Erythroblast (primary cell): Measurements from ENCODE around the gene KDM1B.

Experiments used
- GATA1 ChIP-seq: IDR thresholded peaks from 2 replicates; pipeline ENCODE4 v1.6.1; 2011; ENCODE audit warnings: low read depth, mild to moderate bottlenecking, control low read depth, low read length, moderate library complexity
- POLR2A ChIP-seq: IDR thresholded peaks from 2 replicates; pipeline ENCODE4 v1.6.1; 2011; ENCODE audit warnings: mild to moderate bottlenecking, low read length

- no peak for TF ChIP-seq POLR2A
- no peak for TF ChIP-seq GATA1
Measured at GRCh38 chr6:18241208-18242038, 86.2 kb downstream of the KDM1B start.
